Stimulated activated CD8-positive, alpha-beta memory T cell treated with anti-CD3 and anti-CD28 coated beads, Interleukin-4, amount 100 ng/mL, for 48 hours (primary cell): ENCODE measurements around the gene VSIG10L.

ENCODE experiments used
- DNase-seq: peaks from one replicate; pipeline ENCODE4 v3.0.0-alpha.2; 2020

VSIG10L gene

GRCh38 chr19:51311351-51312257 is 30.3 kb downstream of the VSIG10L start, which contains the start of gene IGLON5:
TSS of gene IGLON5 (plus strand) at chr19:51311644. CDS start at chr19:51311848, 204 bp downstream.
- no peak for DNase-seq

DNA sequence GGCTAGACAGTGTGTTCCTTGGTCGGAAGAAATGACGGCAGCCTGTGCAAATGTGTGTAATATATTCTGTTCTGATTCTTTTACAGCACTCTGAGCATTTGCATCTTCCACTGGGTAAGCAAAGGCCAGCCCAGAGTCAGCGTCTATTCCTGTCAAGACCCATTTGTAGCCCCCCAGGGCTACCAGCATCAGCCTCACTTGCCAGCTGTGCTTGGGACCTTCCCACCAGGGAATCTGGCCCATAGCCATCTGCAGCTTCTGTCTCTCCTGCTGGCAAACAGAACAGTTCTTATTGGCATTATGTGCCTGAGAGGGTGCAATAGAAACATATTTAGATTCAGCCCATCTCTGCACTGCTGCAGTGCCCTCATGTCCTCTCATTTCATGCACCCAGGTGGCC is 36.5 kb downstream of the VSIG10L start:
- DNase-seq = no peak

DNA sequence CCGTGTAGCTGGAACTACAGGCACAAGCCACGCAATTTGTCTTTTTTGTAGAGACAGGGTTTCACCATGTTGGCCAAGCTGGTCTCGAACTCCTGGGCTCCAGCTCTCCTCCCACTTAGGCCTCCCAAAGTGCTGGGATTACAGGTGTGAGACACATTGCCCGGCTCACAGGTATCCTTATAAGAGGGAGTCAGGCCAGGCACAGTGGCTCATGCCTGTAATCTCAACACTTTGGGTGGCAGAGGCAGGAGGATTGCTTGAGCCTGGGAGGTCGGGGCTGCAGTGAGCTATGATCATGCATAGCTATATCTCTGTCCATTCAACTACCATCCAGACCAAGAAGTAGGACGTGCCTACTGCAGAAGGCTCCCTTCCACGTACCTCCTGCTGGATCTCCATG is 40.7 kb downstream of the VSIG10L start:
- no peak for DNase-seq

- no peak for DNase-seq
These were observed 44.5 kb downstream of the VSIG10L start for GRCh38 chr19:51297406-51297805.

DNA sequence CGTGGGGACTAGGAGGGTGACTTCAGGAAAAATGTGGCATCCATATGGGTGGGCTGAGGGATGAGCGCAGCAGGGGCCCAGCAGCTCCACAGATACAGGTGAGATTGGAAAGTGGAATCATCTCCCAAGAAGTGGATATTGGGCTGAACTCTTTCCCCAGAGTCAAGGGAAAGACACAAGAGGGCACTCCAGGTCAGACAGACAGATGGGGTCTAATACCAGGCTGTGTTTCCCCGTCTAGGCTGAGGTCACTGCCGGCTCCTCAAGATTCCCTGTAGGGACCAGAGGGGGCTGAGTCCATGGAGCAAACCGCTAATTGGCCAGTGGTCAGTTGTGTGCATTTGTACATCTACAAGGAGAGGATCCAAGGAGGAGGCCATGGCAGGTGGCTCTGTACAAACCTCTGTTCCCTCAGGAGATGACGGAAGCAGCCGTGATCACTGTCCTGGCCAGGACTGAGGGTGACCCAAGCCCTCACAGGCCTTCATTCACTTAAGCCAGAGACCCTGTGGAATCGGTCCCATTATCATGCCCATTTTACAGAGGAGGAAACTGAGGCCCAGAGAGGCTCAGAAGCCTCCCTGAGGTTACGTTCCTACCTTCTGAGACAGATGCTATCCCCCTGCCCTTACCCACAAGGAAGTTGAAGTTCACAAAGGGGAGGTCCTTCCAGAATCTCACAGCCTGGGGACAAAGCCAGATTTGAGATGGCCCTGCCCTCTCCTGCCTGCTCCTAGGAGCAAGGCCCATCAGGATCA is 45.4 kb downstream of the VSIG10L start:
- DNase-seq = no peak

DNA sequence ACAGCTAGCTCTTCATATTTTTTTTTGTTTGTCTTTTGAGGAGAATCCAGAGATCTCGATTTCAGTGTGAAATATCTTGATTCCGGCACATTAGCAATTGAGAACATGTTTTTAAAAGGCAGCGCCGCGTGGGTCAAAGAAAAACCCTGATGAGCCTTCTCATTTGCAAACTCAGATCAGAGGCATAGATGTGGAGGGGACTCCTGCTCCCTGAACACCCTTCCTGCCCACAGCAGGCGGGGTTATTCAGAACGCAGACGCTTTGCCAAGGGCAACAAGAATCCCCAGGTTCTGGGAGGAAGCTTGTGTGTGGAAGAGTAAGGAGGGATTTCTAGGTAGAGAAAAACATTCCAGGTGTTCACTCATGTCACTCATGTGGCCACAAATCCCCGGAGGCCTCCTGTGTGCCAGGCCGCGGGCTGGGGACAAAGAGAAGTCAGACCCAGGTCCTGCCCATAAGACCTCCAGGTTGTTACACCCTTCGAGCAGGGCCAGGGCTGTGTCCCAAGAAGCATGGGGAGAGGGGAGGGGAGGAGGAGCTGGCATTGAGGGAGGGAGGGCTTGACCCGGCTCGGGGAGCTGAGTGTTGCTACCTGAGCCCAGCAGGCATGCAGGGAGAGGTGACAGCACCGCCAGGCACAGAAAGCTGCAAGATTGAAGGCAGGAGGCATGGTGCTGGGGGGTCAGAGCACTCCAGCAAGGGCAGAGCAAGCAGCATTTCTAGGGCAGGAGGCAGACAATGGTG is 46.4 kb downstream of the VSIG10L start:
- DNase-seq = no peak

- DNase-seq = no peak
These were observed 47.0 kb downstream of the VSIG10L start for GRCh38 chr19:51294977-51295375.

DNA sequence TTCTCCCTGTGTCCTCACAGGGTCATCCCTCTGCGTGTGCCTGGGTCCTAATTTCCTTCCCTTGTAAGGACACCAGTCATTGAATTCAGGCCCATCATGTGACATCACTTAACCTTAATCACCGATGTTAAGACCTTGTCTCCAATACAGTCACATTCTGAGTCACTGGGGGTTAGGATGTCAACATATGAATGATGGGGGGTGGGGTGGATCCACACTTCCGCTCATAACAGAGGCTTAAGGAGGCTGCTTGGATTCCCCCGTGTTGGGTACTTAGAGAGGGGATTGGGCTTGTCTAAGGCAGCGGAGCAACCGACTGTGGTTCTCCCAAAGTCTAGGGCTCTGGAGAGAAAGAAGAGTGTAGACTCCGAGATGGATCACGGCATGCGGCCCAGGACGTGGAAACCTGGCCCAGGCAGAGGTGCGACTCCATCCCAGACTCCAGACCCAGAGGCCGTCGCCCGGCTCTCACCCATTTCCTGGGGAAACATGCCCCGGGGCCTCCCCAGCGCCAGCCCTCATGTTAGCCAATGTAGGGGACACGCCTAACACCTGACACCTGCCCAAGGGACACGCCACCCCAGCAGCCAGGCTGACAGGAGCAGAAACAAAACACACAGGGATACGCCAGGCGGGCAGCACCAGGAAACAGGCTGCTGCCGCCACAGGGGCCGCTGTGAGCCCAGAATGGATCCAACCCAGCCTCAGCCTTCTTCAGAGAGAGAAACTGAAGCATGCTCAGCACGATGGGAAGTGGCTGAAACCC is 47.5 kb downstream of the VSIG10L start:
- DNase-seq = no peak

DNA sequence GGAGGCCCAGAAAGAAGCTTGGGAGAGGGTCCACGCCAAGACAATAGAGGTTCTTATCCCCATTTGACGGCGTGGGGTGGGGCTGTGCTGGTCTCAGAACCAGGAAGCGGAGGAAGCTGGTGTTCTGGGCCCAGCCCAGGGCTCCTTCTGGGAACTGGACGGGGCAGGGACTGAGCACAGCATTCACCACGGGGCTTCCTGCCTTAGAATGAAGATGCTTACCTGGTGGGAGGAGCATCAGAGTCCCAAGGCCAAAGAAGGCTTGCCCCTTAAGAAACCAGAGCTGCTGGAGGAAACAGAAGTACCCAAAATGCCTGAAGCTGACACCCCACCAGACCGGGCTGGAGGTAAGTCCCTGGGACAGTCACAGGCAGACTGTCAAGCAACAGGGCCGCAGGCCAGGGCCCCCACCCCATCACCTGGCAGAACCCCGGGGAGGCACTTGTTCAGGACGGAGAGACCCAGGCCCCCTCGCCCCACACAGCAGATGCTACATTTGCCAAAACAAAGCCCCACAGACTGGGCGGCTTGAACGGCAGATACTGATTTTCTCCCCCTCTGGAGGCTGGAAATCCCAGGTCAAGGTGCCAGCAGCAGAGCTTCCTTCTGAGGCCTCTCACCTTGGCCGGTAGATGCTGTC is 48.2 kb downstream of the VSIG10L start:
- DNase-seq = no peak

GRCh38 chr19:51292971-51293370 is 49.0 kb downstream of the VSIG10L start:
- no peak for DNase-seq

DNA sequence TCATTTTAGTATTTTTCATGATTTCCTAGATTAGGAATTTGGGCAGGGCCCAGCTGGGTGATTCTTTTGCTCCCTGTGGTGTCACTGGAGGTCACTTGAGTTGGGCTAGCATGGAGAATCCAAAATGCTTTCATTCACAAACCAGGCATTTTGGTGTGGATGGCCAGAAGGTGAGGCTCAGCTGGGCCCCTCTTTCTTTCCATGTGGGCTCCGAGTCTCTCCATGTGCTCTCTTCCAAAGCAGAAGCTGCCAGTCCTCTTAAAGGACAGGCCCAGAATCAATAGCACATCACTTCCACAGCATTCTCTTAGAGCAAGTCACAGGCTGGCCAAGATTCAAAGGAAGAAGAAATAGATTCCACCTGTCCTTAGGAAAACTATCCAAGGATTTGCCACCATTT is 52.3 kb downstream of the VSIG10L start:
- DNase-seq = no peak

- DNase-seq = no peak
These were observed 56.3 kb downstream of the VSIG10L start for GRCh38 chr19:51285682-51286081.

DNA sequence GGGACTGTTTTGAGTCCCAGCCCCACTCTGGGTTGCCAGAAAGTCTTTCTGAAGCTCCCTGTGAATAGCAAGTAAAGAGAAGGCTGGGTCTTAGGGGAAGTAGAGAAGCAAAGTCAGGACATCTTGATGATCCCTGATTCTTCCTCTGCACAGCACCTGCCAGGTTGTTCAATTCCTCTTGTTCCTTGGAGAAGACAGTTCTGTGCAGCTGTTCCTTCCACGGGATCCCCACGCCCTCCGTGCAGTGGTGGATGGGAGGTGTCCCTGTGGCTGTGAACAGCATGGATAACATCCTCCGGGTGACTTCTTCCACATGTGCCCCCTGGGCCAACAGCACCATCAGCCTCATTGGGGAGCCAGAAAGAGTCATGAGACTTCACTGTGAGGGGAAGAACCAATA is 59.6 kb downstream of the VSIG10L start:
- no peak for DNase-seq
